CD4-positive, alpha-beta T cell treated with Interleukin-4 for 4 hours (primary cell): ENCODE measurements around the gene FRMD1.

ENCODE experiments used
- DNase-seq: peaks from one replicate; pipeline ENCODE4 v3.0.0-alpha.2; 2020

The FRMD1 gene

DNA sequence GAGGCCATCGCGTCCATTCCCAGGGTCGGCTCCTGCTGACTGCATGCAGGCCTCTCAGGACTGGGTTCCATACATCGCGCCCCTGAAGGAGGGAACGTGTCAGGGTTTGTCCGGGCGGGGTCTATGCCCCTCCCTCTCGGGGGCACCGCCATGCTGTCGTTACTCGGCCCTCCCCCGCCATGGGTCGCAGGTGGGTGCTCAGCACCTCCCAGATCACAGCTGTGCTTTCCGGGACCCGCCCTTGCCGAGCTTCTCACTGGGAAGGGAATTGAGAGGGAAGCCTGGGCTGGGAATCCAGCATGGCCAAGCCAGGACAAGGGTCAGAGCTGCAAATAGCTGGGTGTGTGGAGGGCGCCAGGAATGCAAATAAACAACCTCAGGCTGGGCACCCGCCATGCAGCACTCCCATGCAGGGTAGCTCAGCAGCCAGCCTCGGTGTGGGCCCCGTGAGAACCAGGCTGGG lies at the start of gene FRMD1:
Gene FRMD1, minus strand, starts transcription at position 270 of the 463 bp plus-strand sequence. Its CDS starts 118 bp downstream, at position 152.
- no peak for DNase-seq

DNA sequence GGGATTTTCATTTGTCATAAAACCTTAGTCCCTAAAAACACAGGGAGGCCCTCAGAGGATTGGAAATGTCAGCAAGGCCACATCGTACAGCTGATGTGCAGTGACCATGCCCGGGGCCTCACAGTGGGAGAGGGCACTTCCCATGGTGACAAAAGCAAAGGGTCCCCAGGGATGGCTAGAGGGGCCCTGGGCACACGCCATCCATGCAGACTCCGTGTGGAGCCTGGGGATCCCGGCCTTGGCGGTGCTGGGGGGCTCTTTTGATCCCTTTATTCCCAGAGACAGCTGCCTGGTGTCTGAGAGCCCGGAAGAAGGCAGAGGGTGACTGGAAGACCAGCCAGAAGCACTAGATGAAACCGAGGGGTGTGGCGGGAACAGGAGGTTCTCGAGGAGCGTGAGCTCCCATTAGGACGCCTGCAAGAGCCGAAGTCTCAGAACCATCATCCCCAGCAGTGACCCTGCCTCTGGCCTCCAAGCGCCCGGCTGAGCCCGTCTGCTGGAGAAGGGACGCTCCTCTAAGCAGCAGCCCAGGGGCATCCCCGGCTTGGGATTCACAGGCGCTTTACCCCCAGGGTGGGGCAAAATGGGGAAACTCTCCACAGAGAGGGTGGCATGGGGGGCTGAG lies 49.1 kb upstream of the FRMD1 start:
- no peak for DNase-seq

DNA sequence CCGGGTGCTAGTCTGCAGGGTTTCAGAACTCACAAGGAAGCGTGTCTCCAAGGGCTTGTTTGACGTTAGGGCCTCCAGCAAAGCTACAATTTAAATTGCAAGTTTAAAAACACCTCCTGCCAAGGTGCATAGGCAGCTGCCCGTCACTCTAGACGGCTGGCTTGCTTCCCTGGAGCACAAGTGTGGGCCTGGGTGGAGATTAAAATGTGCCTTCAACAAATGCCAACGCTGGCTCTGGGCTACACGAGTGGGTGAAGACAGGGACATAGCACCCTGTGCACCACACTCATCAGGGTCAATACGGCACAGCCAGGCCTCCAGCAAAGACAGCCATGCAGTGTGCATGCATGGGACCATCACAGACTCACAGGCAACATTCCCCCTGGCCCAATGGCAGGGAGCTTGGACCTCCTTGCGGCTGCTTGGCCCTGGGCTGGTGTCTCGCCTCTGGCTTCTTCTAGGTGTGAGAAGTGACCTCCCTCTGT lies 48.4 kb upstream of the FRMD1 start:
- no peak for DNase-seq

DNA sequence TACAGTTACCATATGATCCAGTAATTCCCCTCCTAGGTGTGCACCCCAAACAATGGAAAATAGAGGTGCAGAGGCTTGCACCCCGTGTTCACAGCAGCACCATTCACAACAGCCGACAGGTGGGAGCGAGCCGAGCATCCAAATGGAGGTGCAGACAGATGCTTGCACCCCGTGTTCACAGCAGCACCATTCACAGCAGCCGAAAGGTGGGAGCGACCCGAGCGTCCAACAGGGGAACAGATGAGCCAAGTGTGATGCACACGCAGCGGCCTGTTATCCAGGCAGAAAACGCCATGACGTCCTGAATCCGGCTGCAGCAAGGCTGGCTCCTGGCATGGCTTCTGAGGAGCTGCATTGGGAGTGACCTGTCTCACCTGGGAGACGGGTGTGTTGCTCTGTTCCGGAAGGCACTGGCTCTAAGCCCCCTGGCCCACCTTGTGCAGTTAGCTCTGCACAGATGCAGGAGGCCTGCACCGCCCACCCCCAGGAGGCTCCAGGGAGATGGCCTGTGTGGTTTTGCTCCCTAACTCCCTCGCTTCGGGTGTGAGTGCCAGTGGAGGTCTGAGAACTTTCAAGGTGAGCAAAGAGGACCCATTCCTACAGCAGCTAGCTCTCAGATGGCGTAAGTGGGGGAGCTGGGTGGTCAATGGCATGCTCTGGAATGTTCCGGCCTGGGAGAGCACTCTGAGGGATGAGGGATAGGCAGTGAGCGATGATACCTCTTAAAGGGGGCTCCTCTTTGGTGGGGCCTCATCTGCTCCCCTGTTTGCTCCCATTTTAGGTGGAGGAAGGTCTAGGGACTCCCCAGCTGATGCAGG lies 47.8 kb upstream of the FRMD1 start:
- DNase-seq = no peak

DNA sequence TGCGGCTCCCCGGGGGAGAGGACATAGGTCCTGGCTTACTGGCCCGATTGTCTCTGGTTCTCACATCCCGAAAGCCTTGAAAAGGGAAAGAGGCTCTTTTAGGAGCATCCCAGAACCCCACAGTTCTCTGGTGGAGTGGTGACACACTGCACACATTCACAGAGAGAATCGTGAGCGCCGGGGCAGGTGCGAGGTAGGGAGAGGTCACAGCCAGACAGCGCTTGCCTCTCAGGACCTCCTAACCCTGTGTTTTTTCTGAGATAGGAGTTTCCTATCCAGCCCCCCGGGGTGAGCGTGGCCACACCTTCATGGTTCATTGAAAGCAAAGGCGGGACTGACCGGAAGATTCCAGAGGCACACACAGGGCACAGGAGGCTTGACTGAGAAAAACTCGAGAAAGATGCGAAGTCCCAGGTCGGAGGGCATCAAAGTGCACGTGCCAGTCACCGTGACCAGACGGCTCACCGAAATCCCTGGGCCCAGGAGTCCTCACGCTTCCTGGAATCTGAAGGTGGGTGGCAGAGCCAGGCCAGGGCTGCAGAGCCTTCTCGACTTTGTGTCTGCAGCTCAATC lies 46.5 kb upstream of the FRMD1 start:
- no peak for DNase-seq

DNA sequence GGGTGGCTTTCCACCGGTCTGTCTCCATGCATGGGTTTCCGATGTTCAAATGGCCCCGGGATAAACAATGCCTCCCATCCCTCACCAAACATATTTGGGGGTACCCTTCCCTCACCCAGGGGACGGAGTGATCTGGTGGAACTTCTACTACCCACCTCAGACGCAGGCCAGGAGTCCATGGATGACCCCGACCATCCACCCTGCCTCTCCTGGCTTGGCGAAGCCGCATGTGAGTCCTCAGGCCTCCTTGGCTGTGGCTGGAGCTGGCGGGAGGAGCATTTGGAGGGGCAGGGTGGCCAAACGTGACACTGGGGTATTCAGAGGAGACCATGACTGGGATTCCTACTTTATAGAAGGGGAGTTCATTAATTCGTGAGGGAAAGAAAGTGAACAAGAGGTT lies 45.9 kb upstream of the FRMD1 start:
- no peak for DNase-seq

DNA sequence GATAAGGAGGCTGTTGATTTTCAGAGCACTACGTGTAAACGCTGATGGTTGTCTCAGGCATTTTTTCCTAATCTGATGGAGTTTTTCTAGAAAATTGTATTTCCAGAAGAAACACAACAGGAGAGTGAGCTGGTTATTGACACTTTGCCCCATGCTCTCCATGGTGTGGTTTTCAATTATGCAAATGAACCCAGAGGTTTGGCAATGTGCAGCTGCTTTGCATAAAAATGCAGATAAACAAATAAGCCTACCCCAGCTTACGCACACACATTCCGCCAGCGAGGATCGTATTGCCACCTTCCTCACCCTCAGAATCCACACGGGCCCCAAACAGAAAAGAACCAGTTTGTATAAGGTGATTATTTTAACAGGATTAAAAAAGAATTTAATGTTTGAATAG lies 45.1 kb upstream of the FRMD1 start:
- no peak for DNase-seq

DNA sequence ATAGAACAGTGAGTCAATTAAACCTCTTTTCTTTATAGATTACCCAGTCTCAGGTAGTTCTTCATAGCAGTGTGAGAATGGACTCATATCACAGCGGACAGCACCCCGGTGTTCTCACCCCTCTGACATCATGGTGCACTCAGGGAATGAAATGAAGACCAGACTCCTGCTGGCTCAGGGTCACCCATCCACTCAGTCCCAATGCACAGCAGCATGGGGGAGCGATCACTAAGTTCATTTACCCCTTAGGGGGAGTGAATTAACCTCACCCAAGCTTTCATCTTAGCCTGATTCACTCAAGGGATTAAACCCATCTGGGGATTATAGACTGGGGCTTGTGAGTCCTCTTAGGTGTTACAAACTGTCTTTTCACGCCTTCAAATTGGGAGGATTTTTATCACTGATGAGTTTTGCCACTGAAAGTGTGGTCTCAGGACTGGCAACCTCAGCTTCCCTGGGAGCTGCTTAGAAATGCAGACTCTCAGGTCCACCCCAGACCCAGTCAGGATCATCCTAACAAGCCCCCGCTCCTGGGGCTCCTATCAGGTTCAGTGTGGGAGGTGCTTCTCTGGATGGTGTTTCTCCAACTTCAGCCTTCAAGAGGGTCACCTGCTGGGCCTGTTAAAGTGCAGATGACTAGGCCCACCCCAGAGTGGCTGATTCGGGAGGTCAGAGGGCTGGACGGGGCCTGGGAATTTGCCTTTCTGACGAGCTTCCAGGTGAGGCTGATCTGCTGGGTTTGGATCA lies 44.3 kb upstream of the FRMD1 start:
- DNase-seq = no peak

DNA sequence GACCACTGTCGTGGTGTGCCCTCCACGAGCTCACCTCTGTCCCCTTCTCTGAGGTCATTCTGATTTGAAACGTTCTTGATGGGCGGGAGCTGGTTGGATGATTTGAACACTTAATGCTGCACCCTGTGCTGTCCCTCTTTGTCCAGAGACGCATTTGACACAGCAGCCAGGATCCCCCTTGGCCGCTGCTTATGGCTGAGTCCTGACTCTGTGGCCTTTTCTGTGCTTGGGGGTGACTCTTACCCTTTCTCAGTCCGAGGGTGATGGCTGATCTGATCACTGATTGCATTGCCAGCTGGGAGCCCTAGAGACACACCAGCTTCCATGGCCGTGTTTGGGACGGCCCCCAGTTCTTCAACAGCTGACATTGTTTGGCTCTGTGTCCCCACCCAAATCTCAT lies 43.5 kb upstream of the FRMD1 start:
- DNase-seq = no peak

DNA sequence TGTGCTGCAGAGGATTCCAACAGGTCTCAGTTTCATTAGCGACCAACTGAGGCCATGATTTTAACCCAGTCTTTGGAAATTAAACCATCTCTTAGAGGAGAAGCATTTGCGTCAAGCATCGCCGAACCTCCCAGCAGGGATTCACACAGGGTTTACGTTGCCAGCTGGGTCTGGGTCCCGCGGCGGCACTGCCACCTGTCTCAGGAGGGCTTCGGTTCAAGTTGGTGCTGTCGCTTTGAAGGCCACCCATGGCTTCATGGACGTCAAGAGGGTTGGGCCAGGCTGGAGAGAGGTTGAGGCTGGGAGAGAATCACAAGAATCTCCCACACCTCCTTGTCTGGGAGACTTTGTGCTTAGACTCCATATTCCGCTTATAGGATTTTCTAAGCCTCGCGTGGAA lies 43.0 kb upstream of the FRMD1 start:
- DNase-seq = no peak

DNA sequence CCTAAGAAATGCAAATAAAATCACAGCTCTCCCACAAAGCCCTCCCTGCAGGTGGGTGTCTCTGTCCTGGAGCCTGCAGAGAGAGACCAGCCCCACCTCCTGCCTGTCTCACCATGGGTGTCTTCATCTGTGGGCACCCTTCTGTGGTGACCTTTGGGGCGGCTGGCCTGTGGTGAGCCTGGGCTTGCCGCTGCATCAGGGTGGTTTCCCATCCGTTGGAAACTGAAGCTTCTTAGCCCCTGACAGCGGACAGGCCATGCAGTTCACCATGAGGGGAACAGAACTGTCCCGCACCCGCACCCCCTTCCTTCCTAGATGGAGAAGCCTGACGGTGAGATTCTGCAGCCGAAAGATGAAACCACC lies 42.3 kb upstream of the FRMD1 start:
- DNase-seq = no peak

DNA sequence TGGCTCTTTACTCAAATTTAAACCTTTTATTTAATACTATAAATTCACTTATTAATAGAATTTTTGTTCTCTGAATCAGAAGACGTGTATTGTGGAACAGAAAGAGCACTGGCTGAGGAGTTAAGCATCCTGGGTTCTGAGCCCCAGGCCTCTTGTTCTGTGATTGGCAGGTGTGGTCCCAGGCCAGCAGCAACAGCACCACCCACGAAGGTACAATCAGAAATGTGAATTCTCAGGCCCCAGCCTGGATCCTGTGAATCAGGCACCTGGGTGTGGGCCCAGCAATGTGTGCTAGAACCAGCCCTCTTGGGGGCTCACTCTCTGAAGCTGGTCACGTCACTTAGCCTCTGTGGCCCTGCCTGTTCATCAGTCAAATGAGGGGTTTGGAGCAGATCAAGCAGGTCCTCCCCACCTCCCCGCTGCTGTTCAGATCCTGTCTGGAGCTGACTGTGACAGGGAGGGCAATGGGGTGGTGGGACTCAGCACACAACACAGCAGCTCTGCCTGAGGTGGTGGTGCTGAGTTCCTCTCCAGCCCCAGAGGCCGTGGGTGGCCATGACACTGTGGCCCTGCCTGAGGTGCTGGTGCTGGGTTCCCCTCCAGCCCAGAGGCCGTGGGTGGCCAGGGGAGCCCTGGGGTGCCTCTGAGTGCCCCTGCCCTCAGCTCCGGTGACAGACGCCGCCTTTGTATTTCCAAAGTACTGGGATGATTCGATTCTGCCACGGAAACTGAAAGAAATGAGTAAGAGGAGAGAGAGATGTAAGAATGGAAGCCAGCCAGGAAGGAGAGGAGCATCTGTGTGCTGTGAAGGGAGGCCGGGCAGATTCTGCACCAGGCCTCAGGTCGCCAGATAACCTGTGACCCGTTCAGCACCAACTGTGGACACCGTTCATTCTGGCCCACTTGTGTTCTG lies 41.6 kb upstream of the FRMD1 start:
- DNase-seq = no peak

DNA sequence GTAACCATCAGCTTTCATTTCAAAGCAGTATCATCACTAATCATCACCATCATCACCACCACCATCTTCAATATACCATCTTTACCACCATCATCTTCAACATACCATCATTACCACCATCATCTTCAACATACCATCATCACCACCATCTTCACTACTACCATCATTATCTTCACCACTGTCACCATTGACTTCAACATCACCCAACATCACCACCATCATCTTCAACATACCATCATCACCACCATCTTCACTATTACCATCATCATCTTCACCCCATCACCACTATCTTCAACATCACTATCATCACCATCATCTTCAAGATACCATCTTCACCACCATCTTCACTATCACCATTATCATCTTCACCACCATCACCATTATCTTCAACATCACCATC lies 40.5 kb upstream of the FRMD1 start:
- no peak for DNase-seq

DNA sequence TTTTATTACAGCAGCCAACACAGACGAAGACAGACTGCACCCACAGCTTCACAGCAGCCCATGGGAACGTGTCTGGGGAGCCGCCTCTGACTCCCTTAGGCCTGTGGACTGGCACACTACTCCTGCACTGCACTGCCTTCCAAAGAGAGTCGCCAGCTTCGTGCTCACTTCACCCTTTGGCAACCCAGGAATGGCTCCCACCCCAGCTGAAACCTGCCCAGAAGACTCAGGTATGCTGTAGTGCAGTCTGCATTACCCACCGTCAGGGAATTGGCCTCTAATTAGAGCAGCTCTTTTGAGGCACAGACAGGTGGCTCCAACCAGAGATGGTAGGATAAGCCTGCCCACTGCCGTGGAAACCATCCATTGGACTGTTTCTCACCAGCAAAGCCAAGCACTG lies 39.9 kb upstream of the FRMD1 start:
- DNase-seq = no peak

DNA sequence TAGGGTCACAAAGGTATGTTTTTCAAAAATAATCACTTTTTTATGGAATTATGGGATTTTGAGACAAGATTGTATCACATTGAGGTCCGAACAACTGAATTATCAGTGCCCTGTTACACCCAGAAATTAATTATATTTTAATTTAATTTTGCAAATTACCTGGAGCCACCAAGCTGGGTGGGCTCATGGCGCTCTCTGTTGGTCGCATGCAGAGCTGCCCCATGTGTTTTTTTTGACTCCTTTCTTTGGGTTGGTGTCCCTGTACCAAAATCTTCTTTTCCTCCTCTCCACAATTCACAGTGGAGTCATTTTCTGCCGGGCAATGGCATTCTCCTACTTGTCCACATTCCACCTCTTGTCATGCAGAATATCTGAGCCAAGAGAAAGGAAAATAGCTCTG lies 38.9 kb upstream of the FRMD1 start:
- DNase-seq = no peak

DNA sequence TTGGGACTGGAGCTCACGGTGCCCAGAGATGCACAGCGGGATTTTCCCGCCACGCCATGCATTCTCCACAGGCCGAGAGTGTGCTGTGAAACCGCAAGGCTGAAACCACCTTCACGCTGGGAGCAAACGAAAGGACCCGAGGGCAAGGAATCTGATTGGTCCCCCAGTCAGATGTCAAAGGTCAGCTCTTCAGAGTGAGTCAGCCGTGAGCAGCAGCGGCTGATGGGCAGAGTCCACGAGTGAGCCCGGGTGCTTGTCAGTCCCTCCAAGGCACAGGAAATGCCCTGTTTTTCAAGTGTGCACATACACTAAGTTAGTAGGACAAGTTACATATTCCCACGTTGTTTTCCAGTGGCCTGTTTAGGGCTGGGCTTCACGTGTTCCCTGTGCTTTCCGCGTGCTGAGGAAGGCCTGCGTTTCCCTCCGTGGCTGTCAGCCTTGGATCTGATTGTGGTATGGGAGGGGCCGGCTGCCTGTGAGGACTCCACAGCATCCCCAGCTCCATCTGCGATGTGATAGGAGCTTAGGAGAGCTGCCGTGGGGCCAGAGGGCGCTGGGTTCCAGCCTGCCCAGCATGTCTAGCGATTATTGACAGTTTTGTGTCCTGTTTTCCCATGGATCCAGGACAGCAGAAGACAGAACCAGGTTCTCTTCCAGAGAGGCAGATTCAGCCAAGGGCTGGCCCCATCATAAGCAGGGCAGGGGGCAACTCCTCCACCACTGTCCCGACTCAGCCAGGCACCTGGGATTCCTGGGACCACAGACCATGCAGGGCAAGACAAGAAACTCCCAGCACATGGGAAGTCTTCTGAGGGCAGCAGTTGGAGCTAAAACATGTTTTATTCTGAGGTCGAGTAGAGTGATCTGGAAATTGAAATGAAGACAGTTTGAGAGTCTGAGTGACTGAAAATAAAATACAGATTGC lies 38.2 kb upstream of the FRMD1 start:
- no peak for DNase-seq

DNA sequence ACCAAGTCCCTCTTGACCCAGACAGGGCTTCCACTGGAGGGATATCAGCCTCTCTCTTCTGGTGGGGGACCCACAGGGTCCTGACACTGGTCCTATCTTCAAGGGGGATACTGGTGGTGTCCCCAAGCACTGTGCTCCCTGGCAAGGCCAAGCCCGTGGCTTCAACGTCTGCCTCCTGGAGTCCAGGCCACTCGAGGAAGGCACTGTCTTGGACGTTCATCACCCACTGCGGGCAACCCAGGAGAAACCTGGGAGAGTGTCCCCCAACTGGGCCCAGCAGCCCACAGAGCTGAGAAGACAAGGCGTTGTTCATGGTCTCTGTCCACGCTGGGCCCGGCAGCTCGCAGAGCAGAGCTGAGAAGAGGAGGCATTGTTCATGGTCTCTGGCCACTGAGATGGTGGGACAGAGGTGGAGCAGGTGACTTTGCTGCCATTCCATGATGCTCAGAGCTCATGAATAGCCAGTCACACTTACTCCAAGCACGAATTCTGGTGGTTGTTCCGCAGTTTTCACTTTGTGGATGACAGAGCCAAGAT lies 37.5 kb upstream of the FRMD1 start:
- DNase-seq = no peak

DNA sequence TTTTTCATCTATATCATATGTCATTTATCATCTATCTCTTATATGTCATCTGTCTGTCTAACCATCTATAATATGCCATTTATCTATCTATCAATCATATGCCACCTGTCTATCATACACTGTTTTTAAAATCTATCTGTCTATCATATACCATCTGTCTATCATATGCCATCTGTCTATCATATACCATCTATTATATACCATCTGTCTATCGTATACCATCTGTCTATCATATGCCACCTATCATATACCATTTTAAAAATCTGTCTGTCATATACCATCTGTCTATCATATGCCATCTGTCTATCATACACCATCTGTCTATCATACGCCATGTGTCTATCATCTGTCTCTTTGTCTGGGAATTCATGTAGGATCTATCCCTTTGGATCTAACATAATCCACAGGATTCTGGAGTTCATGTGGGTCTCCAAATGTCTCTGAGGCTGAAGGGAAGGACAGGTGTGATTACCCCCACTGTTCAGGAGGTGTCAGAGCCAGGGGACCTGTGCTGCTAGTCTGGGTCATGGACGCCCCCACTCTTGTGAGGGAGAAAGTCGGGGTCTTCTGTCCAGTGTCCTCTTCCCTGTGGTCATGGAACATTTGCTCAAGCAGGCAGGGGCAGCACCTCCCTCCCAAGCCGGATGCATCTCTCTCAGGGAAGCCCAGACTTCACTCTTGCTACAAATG lies 36.9 kb upstream of the FRMD1 start:
- DNase-seq = no peak

DNA sequence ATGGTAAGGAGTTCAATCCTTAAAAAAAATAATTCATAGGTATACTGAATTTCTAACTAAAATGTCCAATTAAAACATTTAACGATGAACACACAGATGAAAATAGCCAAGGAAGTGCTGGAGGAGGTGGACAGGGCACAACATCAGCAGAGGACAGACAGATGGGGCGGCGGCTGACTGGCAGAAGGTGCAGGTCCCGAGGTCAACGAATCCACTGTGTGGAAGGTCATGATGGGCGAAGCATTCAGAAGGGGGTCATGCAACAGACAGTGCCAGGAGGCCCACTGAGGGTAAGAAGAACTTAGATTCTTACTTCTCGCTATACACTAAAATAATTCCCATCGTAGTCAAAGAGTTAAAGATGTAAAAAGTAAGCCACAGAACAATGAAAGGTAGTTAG lies 34.2 kb upstream of the FRMD1 start:
- no peak for DNase-seq

DNA sequence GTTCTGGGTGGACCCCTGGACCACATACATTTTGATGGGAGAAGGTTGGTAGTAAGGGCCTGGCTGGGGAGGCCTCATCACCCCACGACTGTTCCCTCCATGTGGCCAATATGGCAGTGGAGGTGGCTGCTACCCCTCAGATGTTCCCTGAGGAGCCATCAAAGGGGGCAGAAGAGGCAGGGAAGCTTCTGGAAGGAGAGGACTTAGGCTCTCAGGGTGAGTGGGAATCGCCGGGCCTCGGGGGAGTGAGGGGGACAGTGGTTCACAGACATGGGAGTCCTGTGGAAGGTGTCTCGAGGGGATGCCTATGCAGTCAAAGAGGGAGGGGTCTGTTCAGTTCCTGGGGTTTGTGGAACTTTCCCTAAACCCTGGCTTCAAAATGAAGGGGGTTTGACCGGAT lies 32.9 kb upstream of the FRMD1 start:
- no peak for DNase-seq
